ENCODE measurements around the gene GID4.

The GID4 gene

GRCh38 chr17:18107061-18107790 lies 68.0 kb downstream of the GID4 start:
- DNase-seq, result no peak
- Histone ChIP-seq H3K4me1 (no peaks in the 10 kb centered on the region), H3K27ac (no peak overlapping the region), H3K9me3 (no peaks in the 10 kb centered on the region), H3K27me3 (no peaks in the 10 kb centered on the region), H3K36me3 (peaks cover 26 to 54% (median 46%) of the 10 kb centered on the region in 3 donors), H3K4me3 (no peak overlapping the region)
- TF ChIP-seq CTCF (IDR thresholded peaks at IDR 0.05), result no peak
- intact Hi-C loops (cut with DNase I; ENCODE audit: low total_unique reads), result no loop called here

DNA sequence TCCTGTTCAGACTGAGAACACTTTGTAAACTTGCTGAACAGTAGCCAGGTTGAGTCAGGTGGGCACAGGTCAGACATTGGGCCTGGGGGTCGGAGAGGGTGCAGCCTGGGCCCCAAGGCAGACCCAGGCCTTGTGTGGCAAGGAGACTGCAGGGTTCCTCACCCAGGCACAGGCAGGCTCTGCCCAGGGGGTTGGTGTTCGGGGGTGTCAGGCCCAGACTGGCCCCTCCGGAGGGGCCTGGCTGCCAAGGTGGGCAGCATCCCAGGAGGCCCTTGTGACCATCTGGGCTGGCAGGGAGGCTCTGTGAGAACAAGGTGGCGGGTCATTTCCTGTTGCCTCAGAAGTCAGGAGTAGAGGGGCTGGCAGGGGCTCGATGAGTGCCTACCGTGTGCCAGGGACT lies 68.8 kb downstream of the GID4 start:
- no peak for TF ChIP-seq CTCF (IDR thresholded peaks at IDR 0.05)
- no peak for DNase-seq
- no peaks in the 10 kb centered on the region for H3K4me1 ChIP-seq
- no peaks in the 10 kb centered on the region for H3K27me3 ChIP-seq
- peaks cover 26 to 48% (median 42%) of the 10 kb centered on the region in 3 donors for H3K36me3 ChIP-seq
- H3K27ac ChIP-seq, result no peak overlapping the region
- no peaks in the 10 kb centered on the region for H3K9me3 ChIP-seq
- H3K4me3 ChIP-seq, result no peak overlapping the region
- intact Hi-C loops (cut with DNase I; ENCODE audit: low total_unique reads), result no loop called here

- Histone ChIP-seq H3K4me1 (no peaks in the 10 kb centered on the region), H3K36me3 (peaks cover 25 to 42% (median 38%) of the 10 kb centered on the region in 3 donors), H3K27me3 (no peaks in the 10 kb centered on the region), H3K4me3 (no peak within 1 kb of the TSS), H3K9me3 (no peaks in the 10 kb centered on the region), H3K27ac (no peak within 1 kb of the TSS)
- no peak for DNase-seq
- no peak for TF ChIP-seq CTCF (IDR thresholded peaks at IDR 0.05)
- intact Hi-C loops (cut with DNase I; ENCODE audit: low total_unique reads), result no loop called here
Observed at GRCh38 chr17:18108401-18109312, 69.4 kb downstream of the GID4 start, which contains the start of gene MYO15A. Gene MYO15A (plus strand): TSS chr17:18108756. CDS start chr17:18118801, 10,045 bp downstream.

DNA sequence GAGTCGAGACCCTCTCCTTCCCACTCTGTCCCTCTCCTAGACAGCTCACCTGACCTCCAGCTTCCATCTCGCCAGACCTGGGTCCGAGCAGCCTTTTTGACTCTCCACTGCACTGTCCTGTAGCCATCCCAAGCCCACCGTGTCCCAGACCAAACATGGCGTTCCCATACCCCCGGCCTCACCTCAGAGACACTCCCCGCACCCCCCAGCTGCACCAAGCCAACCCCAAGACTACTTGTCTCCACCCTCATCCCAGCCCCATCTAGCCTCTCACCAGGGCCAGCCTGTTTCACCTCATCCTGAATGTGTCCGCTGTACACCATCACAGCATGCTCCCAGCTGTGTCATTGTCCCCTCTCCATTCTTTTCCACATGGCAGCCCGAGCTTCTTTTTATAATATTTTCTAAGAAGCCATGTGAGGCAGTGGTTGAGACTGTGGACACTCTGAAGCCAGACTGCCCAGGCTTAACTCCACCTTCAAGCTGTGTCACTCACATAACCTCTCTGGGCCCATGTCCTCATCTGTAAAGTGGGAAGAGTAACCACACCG lies 70.8 kb downstream of the GID4 start:
- Histone ChIP-seq H3K9me3 (no peaks in the 10 kb centered on the region), H3K27ac (no peak overlapping the region), H3K4me1 (no peaks in the 10 kb centered on the region), H3K4me3 (no peak overlapping the region), H3K27me3 (no peaks in the 10 kb centered on the region), H3K36me3 (peaks cover 13 to 28% (median 24%) of the 10 kb centered on the region in 3 donors)
- intact Hi-C loops (cut with DNase I; ENCODE audit: low total_unique reads), result no loop called here
- TF ChIP-seq CTCF (IDR thresholded peaks at IDR 0.05), result no peak
- no peak for DNase-seq

DNA sequence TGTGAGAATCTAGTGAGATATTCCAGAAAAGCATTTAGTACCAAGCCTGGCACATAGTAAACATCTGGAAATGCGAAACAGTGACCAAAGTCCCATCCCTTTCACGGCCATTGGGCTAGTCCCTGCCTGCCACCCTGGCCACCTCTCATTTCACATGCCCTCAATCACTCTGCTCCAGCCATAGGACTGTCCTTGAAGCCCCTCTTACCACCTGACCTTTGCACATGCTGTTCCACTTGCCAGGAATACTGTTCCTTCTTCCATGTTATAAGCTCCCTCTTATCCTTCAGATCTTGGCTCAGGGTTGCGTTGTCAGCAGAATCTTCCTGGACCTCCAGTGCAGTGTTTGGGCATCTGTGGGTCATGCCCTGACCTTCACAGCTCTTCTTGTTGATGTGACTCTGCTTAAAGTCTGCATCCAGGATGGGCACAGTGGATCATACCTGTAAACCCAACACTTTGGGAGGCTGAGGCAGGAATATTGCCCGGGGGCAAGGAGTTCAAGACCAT lies 71.5 kb downstream of the GID4 start:
- DNase-seq, result no peak
- H3K4me1 ChIP-seq, result no peaks in the 10 kb centered on the region
- TF ChIP-seq CTCF (IDR thresholded peaks at IDR 0.05), result no peak
- intact Hi-C loops (cut with DNase I; ENCODE audit: low total_unique reads), result no loop called here
- no peaks in the 10 kb centered on the region for H3K27me3 ChIP-seq
- H3K9me3 ChIP-seq, result no peaks in the 10 kb centered on the region
- H3K36me3 ChIP-seq, result peaks cover 13 to 21% (median 18%) of the 10 kb centered on the region in 3 donors
- no peak overlapping the region for H3K4me3 ChIP-seq
- H3K27ac ChIP-seq, result no peak overlapping the region
